LNCAP (cell line): Measurements from ENCODE around the gene KCTD15.

Source experiments
- CTCF ChIP-seq: fragments of 450-650 bp; IDR thresholded peaks from 2 replicates; pipeline ENCODE4 v1.5.1; 2017; ENCODE audit warnings: mild to moderate bottlenecking

The KCTD15 gene

DNA sequence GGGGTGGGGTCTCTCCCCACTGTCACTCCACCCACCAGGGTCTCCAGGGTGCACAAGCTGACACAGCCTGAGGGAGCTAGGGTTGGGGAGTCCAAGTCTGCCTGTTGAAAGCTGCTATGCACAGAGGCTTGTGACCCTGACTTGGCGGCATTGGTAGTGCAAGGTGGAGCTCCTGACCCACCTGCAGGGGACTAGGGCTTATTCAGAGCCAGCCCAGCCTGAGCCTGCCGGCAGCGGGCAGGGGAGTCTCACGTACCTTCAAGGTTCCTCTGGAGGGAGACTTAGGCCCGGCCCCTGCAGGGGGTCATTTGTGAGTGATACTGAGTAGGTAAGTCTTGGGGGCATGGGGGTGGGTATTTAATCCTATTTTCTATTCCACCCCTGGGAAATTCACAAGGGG, 4.7 kb downstream of the KCTD15 start:
- TF ChIP-seq CTCF, result no peak

DNA sequence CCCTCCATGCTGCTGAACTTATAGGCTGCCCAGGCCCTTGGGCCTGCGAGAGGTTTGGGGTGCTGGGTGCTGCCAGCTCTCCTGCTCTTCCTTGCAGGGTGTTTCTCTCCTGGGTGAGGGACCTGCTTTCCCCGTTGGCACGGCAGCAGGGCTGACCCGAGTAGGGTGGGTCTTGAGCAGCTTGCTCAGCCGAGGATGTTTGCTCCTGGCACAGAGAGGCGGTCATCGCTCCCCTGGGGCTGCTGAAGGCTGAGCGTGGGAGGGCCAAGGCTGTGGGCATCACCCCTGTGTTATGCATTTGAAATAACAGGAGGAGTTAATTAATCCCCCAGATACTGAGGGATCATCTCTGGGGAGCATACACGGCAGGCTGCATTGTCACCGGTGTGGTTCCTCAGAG, 5.3 kb downstream of the KCTD15 start:
- TF ChIP-seq CTCF, result no peak

DNA sequence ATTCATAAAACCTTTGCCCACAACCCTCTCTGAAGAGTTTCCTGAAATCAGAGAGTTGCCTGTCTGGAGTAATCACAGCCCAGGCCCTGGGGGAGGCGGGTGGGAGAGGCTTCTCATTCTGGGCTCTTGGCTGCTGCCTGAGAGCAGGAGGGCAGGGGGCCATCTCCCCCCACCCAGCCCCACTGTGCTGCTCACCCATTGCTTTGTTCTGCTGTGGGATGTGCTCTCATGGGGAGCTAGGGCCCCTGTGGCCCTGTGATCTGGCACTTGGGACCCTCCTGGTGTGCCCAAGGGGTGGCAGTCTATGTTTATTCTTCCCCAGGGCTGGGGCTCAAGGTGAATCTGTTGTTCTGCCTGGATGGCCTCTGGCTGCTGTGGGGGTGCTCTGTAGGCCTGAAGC, 6.1 kb downstream of the KCTD15 start:
- TF ChIP-seq CTCF, result no peak

DNA sequence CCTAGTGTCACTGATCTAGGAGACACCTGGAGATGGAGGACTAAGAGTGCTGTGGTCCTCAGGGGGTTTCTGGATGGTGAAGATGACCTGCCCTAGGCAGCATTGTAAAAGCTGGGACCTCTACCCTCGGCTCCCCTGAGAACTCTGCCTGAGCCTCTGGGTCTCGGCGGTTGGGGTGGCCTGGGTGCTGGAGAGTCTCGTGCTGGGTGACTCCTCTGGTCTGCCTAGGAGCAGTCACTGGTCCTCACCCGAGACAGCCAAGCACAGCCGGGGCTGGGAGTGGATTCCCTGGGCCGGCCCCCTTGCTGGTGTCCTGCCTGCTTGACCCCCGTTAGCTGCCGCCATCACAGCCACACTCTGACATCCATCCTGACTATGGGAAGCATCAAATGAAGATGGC, 6.7 kb downstream of the KCTD15 start:
- TF ChIP-seq CTCF, result no peak

DNA sequence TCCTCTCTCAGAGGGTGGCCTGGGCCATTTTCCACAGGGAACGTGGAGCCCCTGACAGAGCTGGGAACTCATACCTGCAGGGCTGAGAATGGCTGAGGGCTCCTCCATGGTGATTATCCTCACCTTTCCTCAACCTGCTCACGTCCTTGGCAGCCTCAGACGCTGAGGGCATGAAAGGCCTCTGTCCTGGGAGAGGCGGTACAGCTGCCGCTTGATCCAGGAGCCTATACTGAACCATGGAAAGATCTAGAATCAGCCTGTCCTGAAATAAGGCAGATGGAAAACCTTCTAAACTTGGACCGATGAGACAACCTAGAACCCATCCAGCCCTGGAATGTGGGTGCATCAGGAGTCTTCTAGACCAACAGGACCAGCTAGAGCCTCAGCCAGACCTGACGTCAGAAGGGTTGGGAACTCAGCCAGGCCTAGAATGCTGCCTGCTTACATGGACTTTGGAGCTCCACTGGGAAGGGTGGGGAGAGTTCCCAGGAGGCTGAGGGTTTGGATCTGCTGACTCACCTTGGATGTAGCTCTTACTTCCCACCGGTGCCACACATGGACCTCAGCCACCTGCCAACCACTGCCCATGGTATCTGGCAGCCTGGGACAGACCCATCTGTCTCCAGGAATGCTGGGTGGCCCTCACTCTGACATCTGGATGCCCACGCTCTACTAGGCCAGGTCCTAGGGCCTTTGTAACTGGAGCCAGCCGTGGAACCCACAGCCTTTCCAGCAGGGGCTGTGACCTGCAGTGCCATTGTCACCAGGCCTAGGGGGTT, 7.5 kb downstream of the KCTD15 start:
- TF ChIP-seq CTCF, result no peak

- no peak for TF ChIP-seq CTCF
Measured at GRCh38 chr19:33805313-33805712, 8.6 kb downstream of the KCTD15 start.

DNA sequence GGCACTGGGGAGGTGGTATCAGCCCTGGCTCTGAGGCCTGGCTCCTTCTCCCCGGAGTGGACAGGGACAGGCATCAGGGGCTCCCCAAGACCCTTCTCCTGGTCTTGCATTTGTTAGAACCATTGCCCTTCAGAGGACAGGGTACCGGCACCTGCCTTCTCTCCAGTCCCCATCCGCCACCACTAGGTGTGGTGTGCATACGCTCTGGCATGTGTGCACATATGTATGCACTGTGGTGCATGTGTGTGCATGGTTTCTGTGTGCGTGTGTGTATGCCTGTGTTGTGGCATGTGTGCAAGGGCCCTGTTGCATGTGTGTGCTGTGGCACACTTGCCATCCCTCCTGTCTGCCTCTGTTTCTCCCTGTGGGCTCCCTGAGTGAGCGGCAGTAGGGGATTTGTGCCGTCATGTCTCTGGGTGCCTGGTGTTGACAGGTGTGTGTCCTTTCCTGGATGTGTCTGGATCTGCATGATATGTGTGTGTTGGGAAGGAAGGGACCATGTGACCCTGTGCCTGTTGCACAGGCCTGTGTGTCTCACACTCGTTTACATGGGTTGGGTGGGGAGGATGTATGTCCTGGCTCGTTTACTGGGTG, 9.3 kb downstream of the KCTD15 start:
- no peak for TF ChIP-seq CTCF
